SU-DHL-6 (cell line): ENCODE results near the gene NCAPD3.

Experiments used
- H2AFZ ChIP-seq: fragments of 200-600 bp; sonication (generic); 2 replicates; pipeline ENCODE4 v1.6.1; 2014; ENCODE audit warnings: low read depth, mild to moderate bottlenecking, moderate library complexity, mixed read lengths, antibody characterized with exemption, low read length; ENCODE audit not compliant: severe bottlenecking
- H3F3A ChIP-seq: fragments of 200-600 bp; shearing (Covaris generic); 2 replicates; pipeline ENCODE4 v1.6.0; 2016; ENCODE audit warnings: antibody characterized with exemption, mild to moderate bottlenecking; ENCODE audit not compliant: insufficient read depth
- H3K27ac ChIP-seq: fragments of 200-600 bp; sonication (generic); 2 replicates; pipeline ENCODE4 v1.5.1; 2016; ENCODE audit warnings: low read depth, mild to moderate bottlenecking, low read length, moderate library complexity, mixed read lengths
- H3K27me3 ChIP-seq: fragments of 200-600 bp; sonication (generic), shearing (Covaris generic); 2 replicates; pipeline ENCODE4 v1.6.0; 2014; ENCODE audit warnings: mild to moderate bottlenecking, low read length
- H3K36me3 ChIP-seq: fragments of 200-600 bp; sonication (generic); 2 replicates; pipeline ENCODE4 v1.6.1; 2014; ENCODE audit warnings: mild to moderate bottlenecking, low read length, mixed read lengths
- H3K4me2 ChIP-seq: fragments of 300-600, 200-600 bp; shearing (Covaris generic), sonication (generic); 2 replicates; pipeline ENCODE4 v1.6.0; 2014; ENCODE audit warnings: low read length, low read depth, mild to moderate bottlenecking; ENCODE audit not compliant: poor library complexity, severe bottlenecking
- H3K4me3 ChIP-seq: fragments of 200-600 bp; sonication (generic); 2 replicates; pipeline ENCODE4 v1.5.1; 2014; ENCODE audit warnings: antibody characterized with exemption, low read length, mild to moderate bottlenecking, mixed read lengths; ENCODE audit not compliant: insufficient read depth, poor library complexity, severe bottlenecking
- H3K79me2 ChIP-seq: fragments of 200-600 bp; sonication (generic); 2 replicates; pipeline ENCODE4 v1.6.1; 2014; ENCODE audit warnings: mild to moderate bottlenecking, low read length, moderate library complexity; ENCODE audit not compliant: insufficient read depth
- H3K9ac ChIP-seq: fragments of 200-600 bp; sonication (generic); 2 replicates; pipeline ENCODE4 v1.7.0; 2014; ENCODE audit warnings: mild to moderate bottlenecking, low read length
- H3K9me2 ChIP-seq: fragments of 200-600 bp; sonication (generic); replicated peaks from 2 replicates; pipeline ENCODE4 v1.6.1; 2014; ENCODE audit warnings: low read length; ENCODE audit not compliant: insufficient read depth
- H3K9me3 ChIP-seq: fragments of 200-600 bp; sonication (generic); 2 replicates; pipeline ENCODE4 v1.6.1; 2014; ENCODE audit warnings: low read length, mixed read lengths; ENCODE audit not compliant: insufficient read depth
- H4K20me1 ChIP-seq: fragments of 200-600 bp; sonication (generic); 2 replicates; pipeline ENCODE4 v1.6.1; 2014; ENCODE audit warnings: low read depth, mild to moderate bottlenecking, antibody characterized with exemption, low read length, moderate library complexity, mixed read lengths
- CTCF ChIP-seq: fragments of 200-600 bp; sonication (generic); IDR thresholded peaks from one replicate; pipeline ENCODE4 v1.5.1; 2017; ENCODE audit warnings: antibody characterized with exemption, mild to moderate bottlenecking, low read length, moderate library complexity; ENCODE audit not compliant: insufficient read depth, poor library complexity, severe bottlenecking
- EZH2phosphoT487 ChIP-seq: fragments of 200-600 bp; sonication (generic), shearing (Covaris generic); conservative IDR thresholded peaks from 2 replicates; pipeline ENCODE4 v1.6.1; 2018; ENCODE audit warnings: mild to moderate bottlenecking, antibody characterized with exemption, low read length, moderate library complexity, mixed read lengths

The NCAPD3 gene

GRCh38 chr11:134134167-134134566 lies 89.6 kb downstream of the NCAPD3 start:
- no peaks in the 10 kb centered on the region for H3K9me2 ChIP-seq

GRCh38 chr11:134132808-134133207 lies 91.0 kb downstream of the NCAPD3 start:
- no peak overlapping the region for H3K27ac ChIP-seq
- H3K79me2 ChIP-seq = no peaks in the 10 kb centered on the region
- no peaks in the 10 kb centered on the region for H3K9me2 ChIP-seq
- no peaks in the 10 kb centered on the region for H3K27me3 ChIP-seq
- no peak overlapping the region for H3K9ac ChIP-seq
- no peak for TF ChIP-seq CTCF
- H3K4me2 ChIP-seq = no peak overlapping the region
- no peak overlapping the region for H3K4me3 ChIP-seq
- H3K9me3 ChIP-seq = no peaks in the 10 kb centered on the region
- H3K36me3 ChIP-seq = no peaks in the 10 kb centered on the region
- H2AFZ ChIP-seq = no peak overlapping the region
- no peaks in the 10 kb centered on the region for H3F3A ChIP-seq
- no peaks in the 10 kb centered on the region for H4K20me1 ChIP-seq

More at GRCh38 chr11:134134167-134134566, 89.6 kb downstream of the NCAPD3 start:
- H3K9me3 ChIP-seq = no peaks in the 10 kb centered on the region
- H3K4me3 ChIP-seq = no peak overlapping the region
- TF ChIP-seq CTCF (no peak), EZH2phosphoT487 (no peak)
- H3F3A ChIP-seq = no peaks in the 10 kb centered on the region
- H3K9ac ChIP-seq = no peak overlapping the region
- no peaks in the 10 kb centered on the region for H3K27me3 ChIP-seq
- H3K4me2 ChIP-seq = no peak overlapping the region
- H4K20me1 ChIP-seq = no peaks in the 10 kb centered on the region
- H3K36me3 ChIP-seq = no peaks in the 10 kb centered on the region
- no peak overlapping the region for H3K27ac ChIP-seq
- no peaks in the 10 kb centered on the region for H3K79me2 ChIP-seq
- H2AFZ ChIP-seq = no peak overlapping the region

GRCh38 chr11:134131628-134132244 lies 92.0 kb downstream of the NCAPD3 start:
- no peaks in the 10 kb centered on the region for H3K27me3 ChIP-seq
- no peaks in the 10 kb centered on the region for H3F3A ChIP-seq
- H3K9ac ChIP-seq = no peak overlapping the region
- no peak overlapping the region for H3K4me3 ChIP-seq
- H3K9me3 ChIP-seq = no peaks in the 10 kb centered on the region
- no peak overlapping the region for H2AFZ ChIP-seq
- no peak for TF ChIP-seq EZH2phosphoT487
- no peak for TF ChIP-seq CTCF
- H3K4me2 ChIP-seq = no peak overlapping the region
- no peak overlapping the region for H3K27ac ChIP-seq
- H4K20me1 ChIP-seq = no peaks in the 10 kb centered on the region
- no peaks in the 10 kb centered on the region for H3K79me2 ChIP-seq
- H3K9me2 ChIP-seq = no peaks in the 10 kb centered on the region
- no peaks in the 10 kb centered on the region for H3K36me3 ChIP-seq
